Medulla oblongata (tissue), 1 donor: ENCODE data around the gene SLIT3.
A peak's percentile ranks its signal among the peaks of the same experiment; 100 is the strongest.

ENCODE experiments used
- DNase-seq: peaks from one replicate; pipeline ENCODE4 v3.0.0-alpha.2; 2015; ENCODE audit errors: extremely low spot score

Gene SLIT3

DNA sequence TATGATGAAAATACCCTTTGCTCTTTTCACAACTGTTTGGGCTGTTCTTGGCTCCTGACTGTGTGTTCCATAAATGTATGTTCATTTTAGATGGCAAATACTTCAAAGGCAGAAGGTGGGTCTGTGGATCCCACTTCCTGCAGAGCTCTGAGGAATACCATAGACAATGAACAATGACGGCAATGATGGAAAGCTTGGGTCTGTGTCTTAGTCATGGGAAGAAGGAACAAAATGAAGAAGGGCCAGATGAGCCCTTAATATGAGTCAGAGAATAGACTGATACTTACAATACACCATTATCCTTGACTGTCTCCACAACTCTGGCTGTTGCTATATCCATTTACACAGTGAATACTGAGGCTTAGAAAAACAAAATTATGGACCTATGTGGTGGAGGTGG is 126.0 kb downstream of the SLIT3 start:
- DNase-seq = no peak

DNA sequence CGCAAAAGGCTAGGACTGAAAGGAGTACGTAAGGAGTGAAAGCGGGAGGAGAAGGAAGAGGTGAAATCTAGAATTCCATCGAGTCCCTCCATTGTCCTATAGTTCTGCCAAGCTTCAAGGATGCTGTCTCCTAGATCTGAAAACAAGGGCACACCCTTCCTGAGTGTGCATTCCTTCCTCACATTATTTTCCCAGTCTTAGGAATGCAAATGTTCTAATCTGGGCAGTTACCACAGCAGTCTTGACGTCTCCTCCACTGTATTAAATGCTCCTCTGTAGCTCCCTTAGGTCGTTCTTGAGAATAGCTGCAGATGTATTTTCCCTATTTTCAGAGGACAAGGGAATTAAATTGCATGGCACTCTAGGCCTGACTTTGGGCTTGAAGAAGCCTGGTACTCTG is 127.6 kb downstream of the SLIT3 start:
- no peak for DNase-seq

DNA sequence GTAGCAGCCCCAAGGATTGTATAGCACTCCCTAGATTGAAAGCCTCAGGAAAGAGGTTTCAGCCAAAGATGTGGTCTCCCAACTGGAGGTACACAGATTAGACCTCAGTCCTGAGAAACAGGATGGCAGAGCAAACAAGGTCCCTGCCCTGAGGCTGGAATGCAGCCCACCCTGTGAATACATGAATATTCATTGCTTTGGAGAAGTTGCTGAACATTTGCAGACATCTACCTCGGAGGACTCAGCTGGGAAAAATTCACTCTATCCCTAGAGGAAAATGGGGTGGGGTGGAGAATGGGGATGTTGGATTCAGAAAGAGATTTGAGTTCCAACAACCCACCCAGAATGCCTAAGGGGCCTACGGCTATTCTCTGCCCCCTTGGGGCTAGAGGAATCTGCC is 129.4 kb downstream of the SLIT3 start:
- no peak for DNase-seq

DNA sequence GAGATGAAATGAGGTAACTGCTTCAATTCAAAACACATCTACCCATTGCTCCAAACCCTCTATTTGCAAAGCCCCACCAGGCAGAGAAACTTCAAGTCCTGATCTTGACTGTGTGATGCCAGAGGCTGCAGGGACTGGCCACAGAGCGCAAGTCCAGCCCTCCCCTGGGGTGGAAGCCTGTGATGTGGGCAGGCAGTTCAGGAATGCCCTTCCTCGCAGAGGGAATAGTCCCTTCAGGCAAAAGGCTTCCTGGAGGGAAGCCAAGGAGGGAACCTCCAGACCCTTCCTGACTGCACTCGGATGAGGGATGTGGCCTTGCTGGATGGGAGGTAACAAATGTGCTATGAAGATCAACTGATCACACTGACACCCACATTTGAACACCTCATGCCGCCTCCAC is 131.2 kb downstream of the SLIT3 start:
- DNase-seq = no peak

DNA sequence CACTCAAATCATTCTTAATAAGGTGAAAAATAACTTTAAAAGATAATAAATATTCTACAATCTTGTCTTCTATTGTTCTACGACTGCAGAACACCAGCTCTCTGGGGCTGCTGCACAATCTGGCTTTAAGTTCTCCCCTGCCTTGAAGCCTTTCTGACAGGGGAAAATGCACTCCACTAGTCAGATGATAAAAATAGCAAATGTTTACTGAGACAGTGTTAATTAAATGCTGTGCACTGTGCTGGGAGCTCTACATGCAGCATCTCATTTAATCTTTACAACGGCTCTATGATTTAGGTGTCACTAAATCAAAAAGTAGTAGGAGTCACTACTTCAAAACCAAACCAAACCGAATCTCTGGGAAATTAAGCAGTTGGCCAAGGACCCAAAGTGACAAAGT is 132.7 kb downstream of the SLIT3 start:
- no peak for DNase-seq

DNA sequence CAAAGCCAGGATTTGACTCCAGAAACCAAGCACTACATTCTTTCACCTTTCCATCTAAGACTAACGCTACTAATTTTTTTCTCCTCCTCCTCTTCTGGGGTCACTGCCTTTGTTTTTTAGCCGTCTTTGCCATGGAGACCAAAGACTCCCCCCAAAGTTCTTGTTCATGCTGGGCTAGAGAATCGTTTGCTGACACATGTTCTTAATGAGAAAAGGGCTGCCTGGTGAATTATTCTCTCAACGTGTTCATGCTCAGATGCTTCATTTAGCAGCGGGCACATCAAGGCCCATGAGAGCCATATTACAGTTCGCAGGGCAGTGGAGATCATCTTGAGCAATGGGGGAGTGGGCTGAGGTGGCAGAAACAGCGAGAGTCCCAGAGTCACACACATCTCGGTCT is 134.9 kb downstream of the SLIT3 start:
- DNase-seq = no peak

DNA sequence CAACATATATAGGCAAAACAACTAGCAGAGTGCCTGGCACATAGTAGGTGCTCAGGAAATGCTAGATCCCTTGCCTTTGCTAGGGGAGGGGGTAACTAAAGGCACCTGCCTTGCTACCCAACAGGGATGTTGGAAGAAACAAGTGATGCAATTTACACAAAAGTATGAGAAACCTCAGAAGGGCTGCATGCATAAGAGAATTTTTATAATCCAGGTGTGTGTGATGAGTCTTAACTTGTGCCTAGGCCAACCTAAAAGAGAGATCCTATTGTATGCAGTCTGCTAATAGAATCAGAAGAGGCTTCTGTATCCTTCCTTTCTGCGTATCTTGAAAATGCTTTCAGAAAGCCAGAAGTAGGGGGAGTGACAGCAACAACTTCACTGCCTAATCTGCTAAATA is 135.9 kb downstream of the SLIT3 start:
- DNase-seq = no peak

DNA sequence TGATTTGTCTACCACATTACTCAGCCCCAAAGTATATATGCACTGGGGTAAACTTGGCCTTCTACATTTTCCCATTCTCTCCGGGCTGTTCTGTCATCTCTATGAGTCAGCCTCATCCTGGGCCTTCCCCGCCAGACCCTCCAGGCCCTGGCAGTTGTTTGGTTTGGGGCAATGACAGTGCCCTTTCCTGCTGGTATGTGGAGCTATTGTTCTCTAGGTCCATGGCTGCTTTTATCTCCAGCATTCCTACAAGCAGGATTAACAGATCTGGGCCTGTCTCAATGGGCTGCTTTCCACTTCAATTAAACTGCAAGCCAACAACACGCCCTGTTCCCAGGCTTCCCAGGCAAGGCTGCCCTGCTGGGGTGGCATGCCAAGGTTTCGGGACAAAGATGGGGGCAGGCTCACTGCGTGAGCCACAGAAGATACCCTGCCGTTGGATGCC is 136.4 kb downstream of the SLIT3 start:
- no peak for DNase-seq

DNA sequence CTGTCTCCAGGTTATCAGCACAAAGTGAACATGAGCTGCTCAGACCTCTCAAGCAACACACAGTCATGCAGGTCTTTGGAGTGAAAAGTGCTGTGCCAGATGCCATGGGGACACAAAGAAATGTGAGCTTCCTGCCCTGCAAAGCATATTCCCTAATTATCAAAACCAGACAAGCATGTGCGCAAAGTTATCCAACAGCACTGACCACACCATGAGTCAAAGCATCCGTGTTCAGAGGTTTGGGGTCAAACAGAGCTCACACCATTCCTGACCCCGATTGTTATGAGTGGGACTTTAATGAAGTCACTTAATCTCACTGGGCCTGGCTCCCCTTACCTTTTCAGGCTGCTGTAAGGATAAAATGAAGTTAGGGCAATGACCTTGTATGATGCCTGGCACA is 138.5 kb downstream of the SLIT3 start:
- no peak for DNase-seq

DNA sequence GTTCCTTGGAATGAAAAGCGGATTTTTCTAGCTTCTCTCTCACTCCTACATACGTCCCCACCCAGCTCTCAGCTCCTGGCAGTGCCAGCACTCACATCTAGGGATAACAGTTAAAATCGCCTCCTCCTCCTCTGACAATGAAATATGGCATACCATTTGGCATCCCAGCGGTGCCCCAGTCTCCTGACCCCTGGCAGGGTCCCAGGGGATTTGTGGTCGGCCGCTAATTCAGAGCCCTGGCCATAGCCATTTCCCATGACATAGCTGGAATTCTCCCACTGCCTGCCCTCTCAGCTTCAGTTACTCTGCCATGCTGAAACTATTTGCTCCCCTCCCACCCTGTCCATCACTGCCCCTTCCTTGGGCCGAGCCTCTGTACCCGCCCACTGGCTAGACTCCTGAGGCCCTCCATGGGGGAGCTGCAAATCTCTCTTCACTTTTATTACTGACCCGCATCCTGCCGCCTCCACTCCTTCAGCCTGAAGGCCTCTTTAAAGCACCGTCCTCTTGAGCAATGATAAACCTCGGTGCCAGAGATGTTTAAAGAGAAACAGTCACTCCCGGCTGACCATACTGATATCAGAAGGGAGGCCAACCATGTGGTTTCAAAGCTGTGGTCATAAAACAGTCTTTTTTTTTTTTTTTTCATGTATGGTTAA is 139.8 kb downstream of the SLIT3 start:
- no peak for DNase-seq

DNA sequence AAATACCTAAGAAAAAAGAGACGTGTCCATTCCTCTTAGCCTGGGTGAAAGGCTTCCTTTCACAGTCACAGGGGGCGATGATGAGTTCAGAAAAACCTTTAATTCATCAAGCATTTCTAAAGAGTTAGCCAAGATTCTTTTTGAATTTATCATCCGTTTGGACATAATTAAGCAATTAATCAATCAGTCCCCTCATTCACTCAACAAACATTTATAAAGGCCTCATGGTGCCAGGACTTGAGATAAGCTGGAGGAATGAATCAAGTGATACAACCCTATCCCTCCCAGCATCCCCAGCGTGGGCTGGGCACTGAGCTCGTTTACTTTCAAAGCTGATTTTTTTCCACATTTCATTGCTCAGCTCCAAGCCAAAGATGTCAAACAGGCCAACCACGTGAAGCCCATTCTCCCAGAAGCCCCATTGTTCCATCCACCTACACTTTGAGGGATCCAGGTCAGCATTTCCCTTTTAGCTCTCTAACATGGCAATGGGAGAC is 140.5 kb downstream of the SLIT3 start:
- DNase-seq = no peak

DNA sequence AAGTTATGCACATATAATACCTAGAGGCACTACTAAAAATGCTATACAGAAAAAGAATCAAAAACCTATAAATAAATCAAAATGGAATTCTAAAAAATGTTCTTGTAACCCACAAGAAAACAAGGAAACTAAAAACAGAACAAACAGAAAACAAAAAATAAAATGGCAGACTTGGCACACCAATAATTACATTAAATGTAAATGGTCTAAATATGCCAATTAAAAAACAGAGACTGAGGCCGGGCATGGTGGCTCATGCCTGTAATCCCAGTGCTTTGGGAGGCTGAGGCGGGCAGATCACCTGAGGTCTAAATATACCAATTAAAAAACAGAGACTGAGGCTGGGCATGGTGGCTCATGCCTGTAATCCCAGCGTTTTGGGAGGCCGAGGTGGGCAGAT is 142.2 kb downstream of the SLIT3 start:
- no peak for DNase-seq

DNA sequence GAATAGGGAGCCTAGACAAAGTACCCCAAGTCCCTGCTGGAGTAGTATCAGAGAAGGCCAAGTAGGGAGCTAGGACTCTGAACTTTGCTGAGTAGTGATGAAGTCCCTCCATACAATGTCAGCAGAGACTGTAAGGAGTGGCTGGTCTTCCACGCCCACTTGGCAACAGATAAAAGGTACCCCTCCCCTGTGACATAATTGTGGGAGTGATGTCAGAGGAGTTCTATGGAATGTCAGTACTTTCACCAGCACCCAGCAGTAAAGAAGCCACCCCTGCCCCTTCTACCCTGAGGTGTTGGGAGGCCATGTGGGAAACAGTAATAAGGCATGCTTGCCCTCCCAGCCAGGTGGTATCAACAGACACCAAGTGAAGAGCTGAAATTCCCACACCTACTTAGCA is 143.9 kb downstream of the SLIT3 start:
- no peak for DNase-seq

DNA sequence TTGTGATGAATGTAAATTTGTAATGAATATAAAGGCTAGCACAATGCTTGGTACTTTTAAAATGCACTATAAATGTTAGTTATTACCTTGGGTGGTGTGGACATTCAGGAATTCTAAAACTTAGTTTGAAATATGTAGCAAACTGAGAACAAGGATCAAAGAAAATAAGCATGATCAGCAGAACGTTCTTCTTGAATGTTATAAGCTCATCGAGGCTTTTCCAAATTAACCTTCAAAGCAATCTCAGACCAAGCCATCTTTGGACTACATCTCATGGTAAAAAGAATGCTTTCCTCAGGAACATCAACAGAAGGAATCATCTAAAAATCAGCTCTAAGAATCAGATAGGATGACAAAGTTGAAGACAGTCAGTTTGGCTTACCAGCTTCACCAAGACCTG is 146.3 kb downstream of the SLIT3 start:
- no peak for DNase-seq

DNA sequence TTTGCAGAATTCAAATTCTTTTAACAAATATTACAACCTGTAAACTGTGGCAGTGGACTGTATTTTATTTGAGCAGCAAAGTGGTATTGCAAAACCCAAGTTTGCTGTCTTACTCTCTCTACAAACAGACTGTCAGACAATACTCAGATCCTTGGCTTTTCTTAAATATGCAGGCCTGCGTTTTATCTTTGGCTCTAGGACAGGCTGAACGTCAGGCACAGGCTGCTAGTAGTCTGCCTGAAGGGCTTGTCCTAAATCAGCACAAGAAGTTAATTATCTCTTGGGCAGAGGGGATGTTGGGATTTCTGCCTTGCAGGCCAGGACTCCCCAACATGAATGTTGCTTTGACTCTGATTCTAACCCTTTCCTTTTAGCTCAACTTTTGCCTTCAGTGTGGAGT is 147.5 kb downstream of the SLIT3 start:
- no peak for DNase-seq

DNA sequence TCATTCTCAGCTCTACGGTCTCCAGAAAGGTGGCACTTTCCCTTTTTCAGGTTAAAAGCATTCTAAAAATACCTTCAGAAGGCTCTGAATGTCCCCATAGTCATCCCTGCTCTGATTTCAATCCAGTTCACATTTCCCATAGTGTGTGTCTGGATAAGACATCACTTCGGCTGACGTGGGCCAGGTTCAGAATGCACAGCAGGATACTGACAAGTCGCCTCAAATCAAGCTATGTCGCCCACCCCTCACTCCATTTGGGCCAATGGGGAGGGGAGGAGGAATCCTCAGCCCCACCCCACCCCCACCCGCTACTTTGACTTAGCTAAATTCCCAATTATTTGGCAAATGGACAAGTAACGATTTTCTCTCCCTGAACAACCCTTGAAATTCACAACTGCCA is 148.0 kb downstream of the SLIT3 start:
- no peak for DNase-seq

DNA sequence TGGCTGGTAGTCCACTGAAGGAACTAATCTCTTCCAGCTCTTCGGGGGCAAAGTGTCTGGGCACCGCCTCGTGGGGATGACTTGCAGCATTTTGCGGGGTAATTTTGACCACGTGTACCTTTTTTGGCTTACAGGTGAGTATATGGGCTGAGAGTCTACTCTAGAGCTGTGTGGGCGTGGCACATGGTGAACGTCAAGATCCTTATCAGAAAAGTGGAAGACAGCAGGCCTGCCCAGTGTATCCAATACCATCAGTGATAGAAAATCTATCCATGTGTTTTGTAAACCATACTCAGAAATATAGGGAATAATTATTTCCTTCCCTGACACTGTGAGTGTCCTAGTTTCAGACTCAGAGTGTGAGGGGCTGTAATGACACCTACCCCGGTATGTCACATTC is 148.5 kb downstream of the SLIT3 start:
- DNase-seq = no peak

DNA sequence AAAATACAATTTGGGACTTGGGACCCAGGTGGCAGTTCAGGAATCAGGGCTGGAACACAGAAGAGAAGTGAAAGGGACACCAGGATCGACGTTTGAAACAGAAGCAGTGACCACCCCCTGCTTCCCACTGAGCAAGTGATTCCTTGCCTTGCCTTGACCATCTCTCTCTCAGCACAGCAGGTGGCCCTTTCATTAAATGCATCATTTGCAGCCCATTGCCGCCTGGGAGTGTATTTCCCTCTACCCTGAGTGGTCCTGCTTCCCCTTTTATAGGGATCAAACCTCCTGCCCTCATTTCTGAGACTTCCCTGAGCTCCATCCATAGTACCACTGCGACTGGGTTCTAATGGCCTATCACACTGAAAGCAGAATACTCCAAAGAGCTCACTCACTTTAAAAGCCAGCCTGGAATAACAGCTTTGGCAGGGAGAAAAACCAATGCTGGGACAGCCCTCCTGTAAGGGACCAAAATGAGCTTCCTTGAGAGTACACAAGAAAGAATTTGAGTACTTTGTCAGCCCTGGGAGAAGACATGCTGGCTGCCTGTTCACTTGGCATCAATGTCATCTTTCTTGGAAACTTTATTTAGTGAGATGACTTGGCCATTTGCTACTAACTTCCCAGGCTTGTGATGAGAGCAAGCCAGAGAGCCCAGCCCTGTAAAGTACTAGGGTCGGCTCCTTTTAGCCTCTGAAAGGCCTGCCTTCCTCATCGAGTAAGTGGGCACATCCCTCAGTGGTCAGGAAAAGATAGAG is 149.7 kb downstream of the SLIT3 start:
- no peak for DNase-seq

DNA sequence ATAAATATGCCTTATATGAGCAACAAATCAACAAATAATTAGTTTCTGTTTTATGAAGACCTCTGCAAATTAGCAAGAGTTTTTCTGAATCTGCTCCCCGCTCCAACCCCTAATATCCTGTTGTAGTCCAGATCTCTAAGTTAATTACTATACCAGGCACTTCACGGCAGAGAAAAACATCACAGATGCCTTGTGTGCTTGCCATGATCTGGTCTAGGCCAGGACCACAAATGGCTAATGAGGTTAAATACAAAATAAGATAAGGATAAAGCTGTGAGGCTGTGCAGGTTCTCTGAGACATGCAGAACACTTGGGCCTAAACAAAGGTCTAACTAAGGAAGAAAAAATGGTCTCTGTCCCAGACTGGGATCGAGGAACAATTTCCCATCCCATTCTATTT is 150.8 kb downstream of the SLIT3 start:
- DNase-seq = no peak

DNA sequence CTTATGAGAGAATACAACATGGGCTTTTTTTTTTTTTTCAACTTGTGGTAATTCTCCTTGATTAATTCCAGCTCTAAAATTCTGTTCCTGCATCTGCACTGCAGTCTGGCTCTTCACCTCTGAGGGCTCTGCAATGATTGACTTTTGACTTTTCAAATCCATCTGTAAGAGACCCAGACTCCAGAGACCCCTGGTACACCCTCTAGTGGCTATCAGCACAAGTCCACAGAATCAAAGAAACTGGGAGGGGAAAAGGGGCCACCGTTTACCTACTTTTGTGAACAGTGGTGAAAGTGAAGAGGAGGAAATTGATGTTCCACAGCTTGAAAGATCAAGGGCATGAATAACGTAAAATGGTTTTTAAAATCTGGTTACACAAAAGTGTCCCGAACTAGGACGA is 151.6 kb downstream of the SLIT3 start:
- peak; percentile 6 for DNase-seq

DNA sequence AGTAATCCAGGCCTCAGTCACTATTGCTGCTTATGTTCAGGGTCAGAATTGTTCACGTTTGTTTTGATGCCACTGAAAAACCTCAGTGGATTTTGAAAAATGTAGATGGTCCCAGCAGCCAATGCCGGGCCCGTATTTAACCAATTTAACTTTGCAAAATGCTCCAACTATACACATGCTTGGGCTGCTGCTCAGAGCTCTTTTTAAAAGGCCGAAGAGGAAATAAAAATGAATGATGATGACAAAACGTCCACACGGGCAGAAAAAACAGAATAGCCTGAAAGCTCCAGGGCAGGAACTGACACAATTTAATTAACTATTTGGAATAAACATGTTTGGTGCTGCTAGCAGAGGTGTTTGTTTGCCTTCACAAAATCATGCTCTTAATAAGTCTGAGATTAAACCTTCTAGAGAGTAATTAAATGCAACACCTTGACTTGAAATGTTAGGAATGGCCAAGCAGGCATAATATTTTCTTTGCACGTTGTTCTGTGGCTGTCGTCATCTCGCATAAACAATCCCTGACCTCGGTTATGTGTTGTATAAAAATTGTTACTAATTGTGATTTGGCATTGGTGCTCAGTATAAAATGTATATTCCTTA is 152.7 kb downstream of the SLIT3 start:
- DNase-seq = no peak

DNA sequence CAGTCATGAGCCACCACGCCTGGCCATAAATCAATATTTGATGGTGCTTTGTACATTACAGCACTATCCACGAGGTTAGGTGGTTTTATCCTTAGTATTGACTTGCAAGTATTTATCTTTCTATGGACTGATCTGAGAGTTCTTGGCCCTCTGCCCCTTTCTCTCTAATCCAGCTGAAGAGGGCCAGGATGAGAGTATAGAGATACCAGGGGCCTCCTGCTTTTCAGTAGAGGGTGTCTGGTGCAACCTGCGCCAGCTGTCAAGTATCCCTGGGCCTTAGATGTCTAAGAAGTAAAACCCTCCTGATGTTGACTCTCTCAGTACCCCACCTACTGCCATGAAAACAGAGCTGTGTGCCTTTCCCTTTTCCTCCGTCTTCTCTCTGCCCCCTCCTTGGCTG is 153.4 kb downstream of the SLIT3 start:
- DNase-seq = no peak

DNA sequence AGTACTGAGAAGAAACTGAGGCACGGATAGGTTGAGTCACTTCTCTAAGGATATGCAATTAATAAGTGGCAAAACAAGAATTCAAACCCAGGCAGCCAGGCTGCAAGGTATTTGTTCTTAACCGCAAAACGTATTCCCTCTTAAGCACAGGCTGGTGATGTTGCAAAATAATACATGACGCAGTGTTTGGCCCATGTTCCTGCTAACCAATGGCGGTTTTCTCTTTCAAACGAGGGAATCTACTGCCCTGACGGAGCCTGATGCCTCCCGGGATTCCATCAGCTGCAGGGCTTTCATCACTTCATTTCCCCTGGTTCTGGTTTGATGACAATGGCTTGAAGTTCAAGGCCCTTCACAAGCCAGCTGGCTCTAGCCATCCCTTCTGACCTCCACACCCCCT is 154.8 kb downstream of the SLIT3 start:
- DNase-seq = no peak
